Measurements from ENCODE around the gene STN1.

DNA sequence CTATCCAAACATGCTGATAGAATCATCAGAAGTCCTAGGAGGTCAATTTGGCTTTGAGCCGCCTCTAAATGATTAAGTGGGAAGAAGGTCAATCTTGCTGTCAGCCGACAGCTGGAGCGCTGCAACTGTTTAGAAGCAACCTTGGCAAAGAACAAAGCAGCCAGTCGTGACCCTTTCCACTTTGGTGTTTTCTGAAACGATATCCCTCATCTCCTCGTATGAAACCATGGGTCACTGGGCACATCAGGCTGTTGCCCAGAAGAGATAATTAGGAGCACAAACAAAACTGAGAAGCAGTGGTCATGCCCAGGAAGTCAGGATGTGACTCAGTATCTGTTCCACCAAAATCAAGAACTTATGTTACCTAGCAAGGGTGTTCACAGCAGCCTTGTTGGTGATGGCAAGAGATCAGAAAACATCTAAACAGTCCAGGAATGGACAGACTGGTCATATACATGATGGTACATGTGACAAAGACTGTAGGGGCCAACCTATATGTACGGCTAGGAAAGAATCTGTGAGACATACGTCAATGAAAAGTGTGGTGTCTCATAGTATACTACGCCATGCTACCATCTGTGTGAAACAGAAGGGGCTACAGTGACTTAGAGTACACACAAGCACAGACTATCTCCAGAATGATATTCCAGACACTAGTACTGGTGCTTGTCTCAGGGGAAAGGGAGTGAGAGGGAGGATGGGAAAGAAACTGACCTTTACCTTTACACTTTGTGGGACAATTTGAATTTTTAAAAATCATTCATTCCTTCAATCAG lies 22.4 kb downstream of the STN1 start:
- TF ChIP-seq, protein P1, sequence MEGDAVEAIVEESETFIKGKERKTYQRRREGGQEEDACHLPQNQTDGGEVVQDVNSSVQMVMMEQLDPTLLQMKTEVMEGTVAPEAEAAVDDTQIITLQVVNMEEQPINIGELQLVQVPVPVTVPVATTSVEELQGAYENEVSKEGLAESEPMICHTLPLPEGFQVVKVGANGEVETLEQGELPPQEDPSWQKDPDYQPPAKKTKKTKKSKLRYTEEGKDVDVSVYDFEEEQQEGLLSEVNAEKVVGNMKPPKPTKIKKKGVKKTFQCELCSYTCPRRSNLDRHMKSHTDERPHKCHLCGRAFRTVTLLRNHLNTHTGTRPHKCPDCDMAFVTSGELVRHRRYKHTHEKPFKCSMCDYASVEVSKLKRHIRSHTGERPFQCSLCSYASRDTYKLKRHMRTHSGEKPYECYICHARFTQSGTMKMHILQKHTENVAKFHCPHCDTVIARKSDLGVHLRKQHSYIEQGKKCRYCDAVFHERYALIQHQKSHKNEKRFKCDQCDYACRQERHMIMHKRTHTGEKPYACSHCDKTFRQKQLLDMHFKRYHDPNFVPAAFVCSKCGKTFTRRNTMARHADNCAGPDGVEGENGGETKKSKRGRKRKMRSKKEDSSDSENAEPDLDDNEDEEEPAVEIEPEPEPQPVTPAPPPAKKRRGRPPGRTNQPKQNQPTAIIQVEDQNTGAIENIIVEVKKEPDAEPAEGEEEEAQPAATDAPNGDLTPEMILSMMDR (IDR thresholded peaks at IDR 0.05) = no peak
- TF ChIP-seq POLR2A (IDR thresholded peaks at IDR 0.05) = no peak
